ENCODE measurements around the gene TMEM231.

TMEM231 gene

DNA sequence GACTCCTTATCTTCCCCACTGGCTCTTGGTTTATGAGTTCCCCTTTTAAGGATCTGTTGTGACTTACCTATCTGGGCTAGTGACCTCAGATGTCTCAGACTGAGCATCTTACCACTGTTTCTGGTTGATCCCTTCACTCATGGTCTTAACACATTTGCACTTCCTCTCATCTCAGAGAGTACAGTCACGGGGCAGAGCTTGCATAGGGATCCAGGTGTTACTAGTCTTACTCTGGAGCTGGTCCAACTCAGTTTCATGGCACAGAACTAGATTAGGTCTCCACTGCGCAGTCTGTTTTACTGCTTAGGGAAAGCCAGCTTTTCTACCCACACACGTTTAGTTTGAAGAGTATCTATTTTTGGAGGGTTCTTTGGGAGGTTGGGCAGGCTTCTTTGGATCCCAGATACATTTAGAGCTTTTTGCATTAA, 20.3 kb upstream of the TMEM231 start:
- H3K4me3 ChIP-seq (ENCODE audit: low read depth, low read length): no peak overlapping the region
- TF ChIP-seq, protein P1, sequence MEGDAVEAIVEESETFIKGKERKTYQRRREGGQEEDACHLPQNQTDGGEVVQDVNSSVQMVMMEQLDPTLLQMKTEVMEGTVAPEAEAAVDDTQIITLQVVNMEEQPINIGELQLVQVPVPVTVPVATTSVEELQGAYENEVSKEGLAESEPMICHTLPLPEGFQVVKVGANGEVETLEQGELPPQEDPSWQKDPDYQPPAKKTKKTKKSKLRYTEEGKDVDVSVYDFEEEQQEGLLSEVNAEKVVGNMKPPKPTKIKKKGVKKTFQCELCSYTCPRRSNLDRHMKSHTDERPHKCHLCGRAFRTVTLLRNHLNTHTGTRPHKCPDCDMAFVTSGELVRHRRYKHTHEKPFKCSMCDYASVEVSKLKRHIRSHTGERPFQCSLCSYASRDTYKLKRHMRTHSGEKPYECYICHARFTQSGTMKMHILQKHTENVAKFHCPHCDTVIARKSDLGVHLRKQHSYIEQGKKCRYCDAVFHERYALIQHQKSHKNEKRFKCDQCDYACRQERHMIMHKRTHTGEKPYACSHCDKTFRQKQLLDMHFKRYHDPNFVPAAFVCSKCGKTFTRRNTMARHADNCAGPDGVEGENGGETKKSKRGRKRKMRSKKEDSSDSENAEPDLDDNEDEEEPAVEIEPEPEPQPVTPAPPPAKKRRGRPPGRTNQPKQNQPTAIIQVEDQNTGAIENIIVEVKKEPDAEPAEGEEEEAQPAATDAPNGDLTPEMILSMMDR (IDR thresholded peaks at IDR 0.05; ENCODE audit: borderline replicate concordance, insufficient read depth, low read depth, low read length): no peak

DNA sequence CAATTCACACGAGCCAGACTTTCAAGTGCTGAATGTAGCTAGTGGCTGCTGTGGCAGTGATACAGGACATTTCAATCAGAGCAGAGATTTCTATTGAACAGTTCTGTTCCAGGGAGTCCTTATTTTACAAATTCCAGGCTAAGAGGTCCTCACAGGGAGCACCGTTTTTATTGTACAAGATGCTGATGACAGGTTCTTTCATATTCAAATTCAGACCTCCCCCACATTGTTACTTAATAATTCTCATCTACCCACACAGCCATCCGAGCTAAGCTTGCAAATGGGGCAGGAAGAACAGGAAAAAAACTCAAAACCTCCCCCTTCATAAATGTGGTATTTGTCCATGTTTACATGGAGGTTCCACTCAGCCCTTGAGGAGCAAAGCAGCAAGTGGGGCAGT, 19.9 kb upstream of the TMEM231 start:
- no peak overlapping the region for H3K4me3 ChIP-seq (ENCODE audit: low read depth, low read length)

DNA sequence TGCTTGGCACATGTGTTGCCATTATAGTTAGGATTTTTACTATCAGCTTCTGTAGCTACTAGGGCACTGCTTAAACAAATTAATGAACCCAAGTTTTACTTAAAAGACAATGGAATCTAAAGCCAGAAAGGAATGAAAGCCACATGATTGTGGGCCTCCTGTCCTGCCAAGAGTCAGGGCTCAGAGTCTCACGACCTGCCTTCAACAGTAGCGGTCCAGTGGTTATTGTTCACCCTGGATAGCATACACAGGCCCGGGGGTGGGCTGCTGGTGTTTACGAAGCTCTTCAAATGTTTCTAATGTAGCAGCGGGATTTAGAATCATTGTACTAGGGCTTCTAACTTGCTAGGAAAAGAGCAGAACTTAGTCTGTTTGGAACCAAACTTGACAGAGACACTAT, 17.9 kb upstream of the TMEM231 start:
- TF ChIP-seq, protein P1 (IDR thresholded peaks at IDR 0.05; ENCODE audit: borderline replicate concordance, insufficient read depth, low read depth, low read length): no peak
- H3K4me3 ChIP-seq (ENCODE audit: low read depth, low read length): no peak overlapping the region

More for the DNA sequence above, 19.9 kb upstream of the TMEM231 start:
- TF ChIP-seq, protein P1 (IDR thresholded peaks at IDR 0.05; ENCODE audit: borderline replicate concordance, insufficient read depth, low read depth, low read length): no peak

DNA sequence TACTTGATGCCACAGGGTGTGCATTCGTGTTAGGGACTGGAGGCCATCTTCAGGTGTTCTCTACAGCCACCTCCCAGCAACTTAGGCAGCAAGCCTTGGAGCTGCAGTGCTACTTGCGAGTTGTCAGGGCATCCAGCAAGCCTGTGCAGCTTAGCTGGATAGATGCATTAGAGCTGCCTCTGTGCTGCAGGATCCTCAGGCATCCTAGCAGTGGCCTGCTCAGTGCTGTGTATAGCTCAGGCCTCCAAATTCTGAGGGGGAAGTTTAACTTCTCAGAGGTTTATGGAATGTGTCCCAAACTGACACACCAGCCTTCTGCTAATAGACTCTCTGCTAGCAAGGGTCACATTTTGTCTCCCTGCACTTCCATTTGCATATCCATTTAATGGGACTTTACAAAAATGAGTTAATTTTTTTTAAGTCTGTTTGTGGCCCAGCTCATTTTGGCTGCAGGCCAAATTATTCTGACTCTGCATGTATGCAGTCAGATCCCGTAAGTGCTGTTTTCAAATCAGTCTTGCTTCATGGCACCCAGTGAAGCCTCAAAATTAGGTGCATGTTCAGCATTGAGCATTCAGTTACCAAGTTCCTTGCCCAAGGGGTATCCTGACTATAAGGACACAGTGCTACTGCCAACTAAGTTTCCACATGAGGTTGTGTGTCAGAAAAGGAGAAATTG, 17.0 kb upstream of the TMEM231 start:
- no peak overlapping the region for H3K4me3 ChIP-seq (ENCODE audit: low read depth, low read length)
- TF ChIP-seq, protein P1 (IDR thresholded peaks at IDR 0.05; ENCODE audit: borderline replicate concordance, insufficient read depth, low read depth, low read length): no peak

DNA sequence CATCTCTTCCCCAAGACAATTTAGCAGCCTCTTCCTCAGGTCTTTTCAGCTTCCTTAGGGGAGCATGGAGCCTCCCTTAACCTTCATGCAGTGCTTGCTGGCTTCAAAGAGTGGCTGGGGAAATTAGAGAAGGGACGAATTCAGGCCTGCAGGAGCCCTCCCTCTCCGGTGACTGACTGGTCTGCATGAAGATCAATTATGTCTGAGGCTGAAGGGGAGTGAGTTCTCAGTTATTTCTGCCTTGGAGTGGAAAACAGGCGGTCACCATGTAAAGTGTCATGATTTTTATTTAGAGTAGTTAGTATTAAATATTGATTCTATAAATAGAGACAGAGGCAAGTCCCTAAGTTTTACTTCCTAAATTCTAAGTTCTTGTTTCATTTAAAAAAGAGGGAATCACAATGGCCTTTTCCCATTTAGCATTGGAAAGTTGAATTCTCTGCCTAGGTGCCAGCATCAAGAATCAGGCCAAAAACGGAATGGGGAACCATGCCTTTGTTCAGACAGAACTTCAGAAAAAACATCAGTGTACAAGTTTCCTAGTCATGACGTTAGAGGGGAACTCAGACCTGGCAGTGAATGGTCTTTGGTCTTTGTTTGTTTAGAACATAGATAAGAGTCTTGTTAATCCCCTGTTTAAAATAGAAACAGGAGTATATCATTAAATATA, 14.5 kb upstream of the TMEM231 start:
- TF ChIP-seq, protein P1 (IDR thresholded peaks at IDR 0.05; ENCODE audit: borderline replicate concordance, insufficient read depth, low read depth, low read length): no peak
- no peak overlapping the region for H3K4me3 ChIP-seq (ENCODE audit: low read depth, low read length)

DNA sequence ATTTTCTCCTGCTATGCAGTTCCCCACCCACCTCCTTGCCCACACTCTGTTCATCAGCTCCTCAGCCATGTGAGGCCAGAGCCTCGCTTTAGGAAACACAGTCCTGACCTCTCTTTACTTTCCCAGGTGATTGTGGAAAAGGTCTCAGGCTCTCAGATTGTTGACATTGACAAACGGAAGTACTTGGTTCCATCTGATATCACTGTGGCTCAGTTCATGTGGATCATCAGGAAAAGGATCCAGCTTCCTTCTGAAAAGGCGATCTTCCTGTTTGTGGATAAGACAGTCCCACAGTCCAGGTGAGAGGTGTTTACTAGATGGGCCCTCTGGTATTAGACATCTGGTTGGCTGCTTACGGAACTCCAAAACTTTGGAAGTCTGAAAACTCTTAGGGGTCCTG, 11.9 kb upstream of the TMEM231 start:
- TF ChIP-seq, protein P1 (IDR thresholded peaks at IDR 0.05; ENCODE audit: borderline replicate concordance, insufficient read depth, low read depth, low read length): no peak

DNA sequence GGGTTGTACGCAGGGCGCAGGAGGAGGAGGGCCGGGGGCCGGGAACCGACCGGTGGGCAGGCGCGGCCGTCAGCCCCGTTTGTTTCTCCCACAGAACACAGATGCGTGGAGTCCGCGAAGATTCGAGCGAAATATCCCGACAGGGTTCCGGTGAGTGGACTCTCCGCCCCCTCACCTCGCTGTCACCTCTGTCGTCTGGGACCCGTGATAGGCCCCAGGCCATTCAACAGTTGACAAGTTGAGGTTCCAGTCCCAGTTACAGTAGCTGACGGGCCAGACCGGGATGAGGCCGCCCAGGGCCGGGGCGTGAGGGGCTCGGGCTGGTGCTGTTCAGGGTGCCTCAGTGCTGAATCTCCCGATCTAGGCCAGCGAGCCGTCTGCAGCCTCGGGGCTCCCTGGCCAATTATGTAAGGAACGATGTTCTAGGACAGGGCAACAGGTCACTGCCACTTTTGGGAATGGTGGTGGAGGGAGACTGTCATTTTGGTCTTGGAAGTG, 10.8 kb upstream of the TMEM231 start:
- H3K4me3 ChIP-seq (ENCODE audit: low read depth, low read length): peak overlapping the region; percentile 84
- TF ChIP-seq, protein P1 (IDR thresholded peaks at IDR 0.05; ENCODE audit: borderline replicate concordance, insufficient read depth, low read depth, low read length): no peak

More for the DNA sequence above, 11.9 kb upstream of the TMEM231 start:
- H3K4me3 ChIP-seq (ENCODE audit: low read depth, low read length): no peak overlapping the region

Data from GM12875 (cell line).